Spleen (tissue), 7 donors: ENCODE data around the gene KCNQ4.

Experiments used
- POLR2A ChIP-seq, 3 donors: fragments of 450-650 bp; IDR thresholded peaks; one replicate each; pipeline ENCODE4 v1.5.1; 2017; ENCODE audit warnings: antibody characterized with exemption in 3 of 3, mild to moderate bottlenecking in 1 of 3
- POLR2AphosphoS5 ChIP-seq, 3 donors: sonication (generic); formaldehyde crosslinking; IDR thresholded peaks; one replicate each; pipeline ENCODE4 v1.5.1; 2017; ENCODE audit warnings: antibody characterized with exemption in 3 of 3
- TF ChIP-seq, protein P1 (sequence below), 11 experiments: fragments of 200-600 bp in 7 of 11; fragments of 450-650 bp in 4 of 11; sonication (generic) in 4 of 11; IDR thresholded peaks in 8 of 11; conservative IDR thresholded peaks in 3 of 11; 1 replicate in 7 of 11; 2 replicates in 4 of 11; pipeline versions ENCODE4 v1.4.0 to v1.8.0; 2016 to 2021; ENCODE audit warnings: antibody characterized with exemption in 11 of 11, inconsistent platforms in 4 of 11, mild to moderate bottlenecking in 1 of 11
- donor health status: DM: no; HTN: no; CAD: no; lungs with moderate emphysema.
- donor health status: DM: no; HTN: no; CAD: no.
- donor health status: DM: no; HTN: no; CAD: no.

DNA sequence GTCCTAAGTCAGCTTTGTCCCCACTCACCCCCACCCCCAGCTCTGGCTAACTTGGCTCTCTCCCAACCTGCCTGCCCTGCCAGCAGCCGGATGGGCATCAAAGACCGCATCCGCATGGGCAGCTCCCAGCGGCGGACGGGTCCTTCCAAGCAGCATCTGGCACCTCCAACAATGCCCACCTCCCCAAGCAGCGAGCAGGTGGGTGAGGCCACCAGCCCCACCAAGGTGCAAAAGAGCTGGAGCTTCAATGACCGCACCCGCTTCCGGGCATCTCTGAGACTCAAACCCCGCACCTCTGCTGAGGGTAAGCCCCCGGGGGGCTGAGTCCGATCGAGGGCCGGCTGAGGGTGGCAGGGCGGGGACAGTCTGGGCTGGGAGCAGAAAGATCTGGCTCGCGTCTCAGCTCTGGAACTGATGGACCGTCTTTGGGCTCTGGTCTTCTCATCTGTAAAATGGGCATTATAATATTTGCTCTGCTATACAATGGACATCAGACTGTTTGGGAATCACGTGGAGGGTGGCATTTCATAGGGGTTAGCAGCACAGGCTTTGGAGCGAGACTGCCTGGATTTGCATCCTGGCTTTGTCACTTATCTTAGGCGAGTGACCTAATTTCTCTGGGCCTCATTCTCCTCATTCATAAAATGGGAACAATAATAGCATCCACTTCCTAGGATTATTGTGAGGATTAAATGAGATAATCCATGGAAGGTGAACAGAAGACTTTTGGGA lies 47.6 kb downstream of the KCNQ4 start:
- TF ChIP-seq, protein P1, sequence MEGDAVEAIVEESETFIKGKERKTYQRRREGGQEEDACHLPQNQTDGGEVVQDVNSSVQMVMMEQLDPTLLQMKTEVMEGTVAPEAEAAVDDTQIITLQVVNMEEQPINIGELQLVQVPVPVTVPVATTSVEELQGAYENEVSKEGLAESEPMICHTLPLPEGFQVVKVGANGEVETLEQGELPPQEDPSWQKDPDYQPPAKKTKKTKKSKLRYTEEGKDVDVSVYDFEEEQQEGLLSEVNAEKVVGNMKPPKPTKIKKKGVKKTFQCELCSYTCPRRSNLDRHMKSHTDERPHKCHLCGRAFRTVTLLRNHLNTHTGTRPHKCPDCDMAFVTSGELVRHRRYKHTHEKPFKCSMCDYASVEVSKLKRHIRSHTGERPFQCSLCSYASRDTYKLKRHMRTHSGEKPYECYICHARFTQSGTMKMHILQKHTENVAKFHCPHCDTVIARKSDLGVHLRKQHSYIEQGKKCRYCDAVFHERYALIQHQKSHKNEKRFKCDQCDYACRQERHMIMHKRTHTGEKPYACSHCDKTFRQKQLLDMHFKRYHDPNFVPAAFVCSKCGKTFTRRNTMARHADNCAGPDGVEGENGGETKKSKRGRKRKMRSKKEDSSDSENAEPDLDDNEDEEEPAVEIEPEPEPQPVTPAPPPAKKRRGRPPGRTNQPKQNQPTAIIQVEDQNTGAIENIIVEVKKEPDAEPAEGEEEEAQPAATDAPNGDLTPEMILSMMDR (IDR thresholded peaks at IDR 0.05 in 8 of 11, conservative IDR thresholded peaks at IDR 0.05 in 3 of 11): no peak
- TF ChIP-seq POLR2A (IDR thresholded peaks at IDR 0.05) (no peak), POLR2AphosphoS5 (IDR thresholded peaks at IDR 0.05) (no peak)
